Measurements from ENCODE around the gene CRYBB1. TPM values are rescaled to one million over a fixed set of nuclear protein-coding genes. Genes with fewer than 3 reads are reported as not detected.

The CRYBB1 gene
- total and polyA plus RNA-seq, 4 donors = 0.17 to 2.3 (median 0.32) TPM; not detected in 1

- Histone ChIP-seq H3K36me3 (ENCODE audit: control insufficient read depth in 4 of 4, insufficient read depth in 3 of 4, low read depth in 1 of 4, low read length in 3 of 4) (peaks cover 0 to 12% (median 3%) of the 10 kb centered on the region in 4 donors), H3K27me3 (ENCODE audit: control insufficient read depth in 4 of 4, insufficient read depth in 4 of 4, low read length in 3 of 4) (no peaks in the 10 kb centered on the region), H3K27ac (ENCODE audit: low read depth in 1 of 2, low read length in 2 of 2) (no peak overlapping the region), H3K4me1 (ENCODE audit: control insufficient read depth in 4 of 4, insufficient read depth in 4 of 4, low read length in 3 of 4) (peaks cover 0 to 7% (median 1%) of the 10 kb centered on the region in 4 donors), H3K9me3 (ENCODE audit: control insufficient read depth in 4 of 4, low read length in 3 of 4) (no peaks in the 10 kb centered on the region), H3K4me3 (ENCODE audit: low read depth in 1 of 3, low read length in 3 of 3) (no peak overlapping the region), H3K9ac (ENCODE audit: low read depth in 1 of 2, low read length in 2 of 2) (no peak overlapping the region)
- no peak for TF ChIP-seq HNF4G (IDR thresholded peaks at IDR 0.05)
- no peak for DNase-seq (ENCODE audit: low spot score)
- WGBS = 67% methylated on average over 10 of the region's 10 CpGs
Observed at GRCh38 chr22:26579331-26579886, 38.4 kb downstream of the CRYBB1 start.

- Histone ChIP-seq H3K9ac (ENCODE audit: low read depth in 1 of 2, low read length in 2 of 2) (no peak overlapping the region), H3K4me3 (ENCODE audit: low read depth in 1 of 3, low read length in 3 of 3) (no peak overlapping the region), H3K36me3 (ENCODE audit: control insufficient read depth in 4 of 4, insufficient read depth in 3 of 4, low read depth in 1 of 4, low read length in 3 of 4) (peaks cover 0 to 9% (median 1%) of the 10 kb centered on the region in 4 donors), H3K9me3 (ENCODE audit: control insufficient read depth in 4 of 4, low read length in 3 of 4) (no peaks in the 10 kb centered on the region), H3K27ac (ENCODE audit: low read depth in 1 of 2, low read length in 2 of 2) (no peak overlapping the region), H3K4me1 (ENCODE audit: control insufficient read depth in 4 of 4, insufficient read depth in 4 of 4, low read length in 3 of 4) (peaks cover 0 to 22% (median 10%) of the 10 kb centered on the region in 4 donors), H3K27me3 (ENCODE audit: control insufficient read depth in 4 of 4, insufficient read depth in 4 of 4, low read length in 3 of 4) (no peaks in the 10 kb centered on the region)
- 85% methylated on average over 7 of the region's 7 CpGs for WGBS
- no peak for DNase-seq (ENCODE audit: low spot score)
- no peak for TF ChIP-seq JUND (IDR thresholded peaks at IDR 0.05)
- no peak for TF ChIP-seq FOXA1 (IDR thresholded peaks at IDR 0.05)
- TF ChIP-seq NR2F2 (IDR thresholded peaks at IDR 0.05) = no peak
- TF ChIP-seq GABPA (IDR thresholded peaks at IDR 0.05 in 1 of 2, conservative IDR thresholded peaks at IDR 0.05 in 1 of 2) = no peak
- TF ChIP-seq FOXA2 (IDR thresholded peaks at IDR 0.05) = no peak
- no peak for TF ChIP-seq ZBTB33 (IDR thresholded peaks at IDR 0.05)
- no peak for TF ChIP-seq RAD21 (IDR thresholded peaks at IDR 0.05)
- TF ChIP-seq HNF4A (conservative IDR thresholded peaks at IDR 0.05) = no peak
Observed at GRCh38 chr22:26577081-26577480, 40.7 kb downstream of the CRYBB1 start.

GRCh38 chr22:26576026-26576680 is 41.7 kb downstream of the CRYBB1 start:
- peaks cover 0 to 25% (median 13%) of the 10 kb centered on the region in 4 donors for H3K4me1 ChIP-seq (ENCODE audit: control insufficient read depth in 4 of 4, insufficient read depth in 4 of 4, low read length in 3 of 4)
- no peak for DNase-seq (ENCODE audit: low spot score)
- TF ChIP-seq FOXA1 (IDR thresholded peaks at IDR 0.05) (no peak), TAF1 (conservative IDR thresholded peaks at IDR 0.05) (no peak), HNF4A (conservative IDR thresholded peaks at IDR 0.05) (no peak), RAD21 (IDR thresholded peaks at IDR 0.05) (no peak), FOXA2 (IDR thresholded peaks at IDR 0.05) (no peak), GABPA (IDR thresholded peaks at IDR 0.05 in 1 of 2, conservative IDR thresholded peaks at IDR 0.05 in 1 of 2) (no peak)
- H3K36me3 ChIP-seq (ENCODE audit: control insufficient read depth in 4 of 4, insufficient read depth in 3 of 4, low read depth in 1 of 4, low read length in 3 of 4) = peaks cover 0 to 7% (median 0%) of the 10 kb centered on the region in 4 donors
- no peaks in the 10 kb centered on the region for H3K9me3 ChIP-seq (ENCODE audit: control insufficient read depth in 4 of 4, low read length in 3 of 4)
- H3K27me3 ChIP-seq (ENCODE audit: control insufficient read depth in 4 of 4, insufficient read depth in 4 of 4, low read length in 3 of 4) = no peaks in the 10 kb centered on the region
- H3K27ac ChIP-seq (ENCODE audit: low read depth in 1 of 2, low read length in 2 of 2) = no peak overlapping the region
- no peak overlapping the region for H3K9ac ChIP-seq (ENCODE audit: low read depth in 1 of 2, low read length in 2 of 2)
- WGBS = 74% methylated on average over 8 of the region's 8 CpGs
- H3K4me3 ChIP-seq (ENCODE audit: low read depth in 1 of 3, low read length in 3 of 3) = no peak overlapping the region

Data from liver (tissue), 9 donors.